ENCODE measurements around the gene PSORS1C2. TPM values are rescaled to one million over a fixed set of nuclear protein-coding genes. Genes with fewer than 3 reads are reported as not detected.

PSORS1C2 gene
- total RNA-seq, 3 donors from 2014 or later (not counting 1 experiment from before 2014, with no cell fraction given), result not detected

GRCh38 chr6:31098449-31098938, 40.4 kb downstream of the PSORS1C2 start:
- Mint-ChIP-seq H3K4me3 (no peak overlapping the region), H3K36me3 (no peaks in the 10 kb centered on the region), H3K4me1 (peaks cover 13 to 16% of the 10 kb centered on the region in 2 donors), H3K27me3 (ENCODE audit: low read depth in 2 of 2) (peaks cover 0 to 8% of the 10 kb centered on the region in 2 donors), H3K9me3 (no peaks in the 10 kb centered on the region), H3K27ac (no peak overlapping the region)
- H3K4me1 ChIP-seq (ENCODE audit: control insufficient read depth, insufficient read depth, low read length), result peaks cover 14% of the 10 kb centered on the region
- ATAC-seq (no peak), DNase-seq (no peak)
- intact Hi-C loops (cut with micrococcal nuclease), result no loop called here
- no peaks in the 10 kb centered on the region for H3K36me3 ChIP-seq (ENCODE audit: control insufficient read depth, insufficient read depth, low read length)
- H3K27ac ChIP-seq (ENCODE audit: low read length), result no peak overlapping the region
- TF ChIP-seq CTCF (IDR thresholded peaks at IDR 0.05), result no peak
- H3K9me3 ChIP-seq (ENCODE audit: control insufficient read depth, insufficient read depth, low read length), result no peaks in the 10 kb centered on the region
- H3K4me3 ChIP-seq (ENCODE audit: low read length), result no peak overlapping the region
- no peaks in the 10 kb centered on the region for H3K27me3 ChIP-seq (ENCODE audit: control insufficient read depth, insufficient read depth, low read length)
- 94% methylated on average over 2 of the region's 4 CpGs for WGBS (ENCODE audit: insufficient coverage)

GRCh38 chr6:31096656-31097055, 42.2 kb downstream of the PSORS1C2 start:
- peaks cover 13 to 16% of the 10 kb centered on the region in 2 donors for H3K4me1 Mint-ChIP-seq
- no peak overlapping the region for H3K4me3 ChIP-seq (ENCODE audit: low read length)
- DNase-seq, result no peak
- peaks cover 0 to 8% of the 10 kb centered on the region in 2 donors for H3K27me3 Mint-ChIP-seq (ENCODE audit: low read depth in 2 of 2)
- H3K27ac ChIP-seq (ENCODE audit: low read length), result no peak overlapping the region
- WGBS (ENCODE audit: insufficient coverage), result 69% methylated on average over 4 of the region's 5 CpGs
- no peaks in the 10 kb centered on the region for H3K36me3 ChIP-seq (ENCODE audit: control insufficient read depth, insufficient read depth, low read length)
- ATAC-seq, result no peak
- no peaks in the 10 kb centered on the region for H3K27me3 ChIP-seq (ENCODE audit: control insufficient read depth, insufficient read depth, low read length)
- no peaks in the 10 kb centered on the region for H3K36me3 Mint-ChIP-seq
- intact Hi-C loops (cut with micrococcal nuclease), result no loop called here
- H3K9me3 Mint-ChIP-seq, result no peaks in the 10 kb centered on the region
- no peak overlapping the region for H3K4me3 Mint-ChIP-seq
- H3K4me1 ChIP-seq (ENCODE audit: control insufficient read depth, insufficient read depth, low read length), result peaks cover 14% of the 10 kb centered on the region
- H3K27ac Mint-ChIP-seq, result no peak overlapping the region
- TF ChIP-seq CTCF (IDR thresholded peaks at IDR 0.05), result no peak
- no peaks in the 10 kb centered on the region for H3K9me3 ChIP-seq (ENCODE audit: control insufficient read depth, insufficient read depth, low read length)

GRCh38 chr6:31096215-31096614, 42.7 kb downstream of the PSORS1C2 start:
- Mint-ChIP-seq H3K27me3 (ENCODE audit: low read depth in 2 of 2) (peaks cover 0 to 8% of the 10 kb centered on the region in 2 donors), H3K4me3 (no peak overlapping the region), H3K36me3 (no peaks in the 10 kb centered on the region), H3K9me3 (no peaks in the 10 kb centered on the region), H3K4me1 (peaks cover 13 to 16% of the 10 kb centered on the region in 2 donors), H3K27ac (no peak overlapping the region)
- no peak overlapping the region for H3K27ac ChIP-seq (ENCODE audit: low read length)
- no peak for TF ChIP-seq CTCF (IDR thresholded peaks at IDR 0.05)
- peaks cover 14% of the 10 kb centered on the region for H3K4me1 ChIP-seq (ENCODE audit: control insufficient read depth, insufficient read depth, low read length)
- 99% methylated on average over 3 of the region's 3 CpGs for whole genome bisulfite sequencing (ENCODE audit: insufficient coverage)
- intact Hi-C loops (cut with micrococcal nuclease), result no loop called here
- no peaks in the 10 kb centered on the region for H3K9me3 ChIP-seq (ENCODE audit: control insufficient read depth, insufficient read depth, low read length)
- no peaks in the 10 kb centered on the region for H3K27me3 ChIP-seq (ENCODE audit: control insufficient read depth, insufficient read depth, low read length)
- DNase-seq (no peak), ATAC-seq (no peak)
- no peaks in the 10 kb centered on the region for H3K36me3 ChIP-seq (ENCODE audit: control insufficient read depth, insufficient read depth, low read length)
- no peak overlapping the region for H3K4me3 ChIP-seq (ENCODE audit: low read length)

- ATAC-seq (peak in 2 of 3 donors; percentile 38 to 54), DNase-seq (peak in 1 of 2 donors; percentile 65)
- H3K36me3 Mint-ChIP-seq, result no peaks in the 10 kb centered on the region
- WGBS (ENCODE audit: insufficient coverage), result 8% methylated on average over 3 of the region's 3 CpGs
- peak overlapping the region; percentile 1 for H3K27ac ChIP-seq (ENCODE audit: low read length)
- TF ChIP-seq CTCF (IDR thresholded peaks at IDR 0.05), result no peak
- H3K9me3 Mint-ChIP-seq, result no peaks in the 10 kb centered on the region
- peak overlapping the region; percentile 51 to 66 for H3K27ac Mint-ChIP-seq
- intact Hi-C loops (cut with micrococcal nuclease), result no loop called here
- no peak overlapping the region for H3K4me3 ChIP-seq (ENCODE audit: low read length)
- peaks cover 0 to 5% of the 10 kb centered on the region in 2 donors for H3K27me3 Mint-ChIP-seq (ENCODE audit: low read depth in 2 of 2)
- peaks cover 13 to 16% of the 10 kb centered on the region in 2 donors for H3K4me1 Mint-ChIP-seq
- no peaks in the 10 kb centered on the region for H3K9me3 ChIP-seq (ENCODE audit: control insufficient read depth, insufficient read depth, low read length)
- no peaks in the 10 kb centered on the region for H3K27me3 ChIP-seq (ENCODE audit: control insufficient read depth, insufficient read depth, low read length)
- H3K4me3 Mint-ChIP-seq, result no peak overlapping the region
- peaks cover 14% of the 10 kb centered on the region for H3K4me1 ChIP-seq (ENCODE audit: control insufficient read depth, insufficient read depth, low read length)
- H3K36me3 ChIP-seq (ENCODE audit: control insufficient read depth, insufficient read depth, low read length), result no peaks in the 10 kb centered on the region
These were observed 44.4 kb downstream of the PSORS1C2 start for GRCh38 chr6:31094389-31094881.
